HK-2 (cell line): ENCODE data around the gene OTOP3.
A peak's percentile ranks its signal among the peaks of the same experiment; 100 is the strongest.
"Not testable (repeated sequence)": the region's sequence is repeated elsewhere in the genome, so short reads cannot be mapped to it uniquely, and the experiment has no call there.

Experiments
- DNase-seq: peaks from one replicate; pipeline ENCODE4 v3.0.0-alpha.2; 2018; ENCODE audit not compliant: unreplicated experiment

The OTOP3 gene

GRCh38 chr17:74961657-74962350, 26.1 kb downstream of the OTOP3 start:
- peak; percentile 90 for DNase-seq

- DNase-seq: no peak
These were observed 27.1 kb downstream of the OTOP3 start for GRCh38 chr17:74962622-74963394.

- DNase-seq: no peak
These were observed 28.0 kb downstream of the OTOP3 start for GRCh38 chr17:74963656-74964055.

- DNase-seq: no peak
These were observed 28.6 kb downstream of the OTOP3 start for GRCh38 chr17:74964246-74964761.

GRCh38 chr17:74964988-74965622, 29.4 kb downstream of the OTOP3 start:
- no peak for DNase-seq

- no peak for DNase-seq
These were observed 32.7 kb downstream of the OTOP3 start for GRCh38 chr17:74968361-74968780.

GRCh38 chr17:74969501-74969900, 33.8 kb downstream of the OTOP3 start:
- not testable (repeated sequence) for DNase-seq

GRCh38 chr17:74970395-74970794, 34.7 kb downstream of the OTOP3 start:
- no peak for DNase-seq

- DNase-seq: no peak
These were observed 35.6 kb downstream of the OTOP3 start for GRCh38 chr17:74971069-74971841.

GRCh38 chr17:74971842-74972106, 36.1 kb downstream of the OTOP3 start:
- no peak for DNase-seq

- DNase-seq: no peak
These were observed 36.6 kb downstream of the OTOP3 start, which contains the start of gene HID1 for GRCh38 chr17:74972107-74972972. TSS of gene HID1 (minus strand) at chr17:74972759. CDS start at chr17:74972656, 103 bp downstream.

- DNase-seq: no peak
These were observed 37.3 kb downstream of the OTOP3 start for GRCh38 chr17:74972973-74973328.

GRCh38 chr17:74975943-74976342, 40.2 kb downstream of the OTOP3 start:
- no peak for DNase-seq

GRCh38 chr17:74977802-74978201, 42.1 kb downstream of the OTOP3 start:
- no peak for DNase-seq

- no peak for DNase-seq
These were observed 42.5 kb downstream of the OTOP3 start for GRCh38 chr17:74978240-74978639.

GRCh38 chr17:74979408-74980146, 43.9 kb downstream of the OTOP3 start:
- DNase-seq: no peak

- DNase-seq: no peak
These were observed 45.8 kb downstream of the OTOP3 start for GRCh38 chr17:74981318-74981978.

- DNase-seq: peak; percentile 82
These were observed 46.4 kb downstream of the OTOP3 start for GRCh38 chr17:74981979-74982662.

- not testable (repeated sequence) for DNase-seq
These were observed 47.1 kb downstream of the OTOP3 start for GRCh38 chr17:74982663-74983313.
